OCI-LY7 (cell line): ENCODE data around the gene DHCR7. TPM values are rescaled to one million over a fixed set of nuclear protein-coding genes. Genes with fewer than 3 reads are reported as not detected.

ENCODE experiments used
- BruUV-seq: library from RNA; stranded (reverse); fragments of 400-500 nt; replicated peaks from 2 replicates; lab custom pipeline; 2021; lab: Mats Ljungman, UMichigan
- CTCF ChIA-PET: fragments of 300-600 bp; sonication (Branson Sonifier 250); formaldehyde crosslinking; loops from one replicate; lab custom pipeline; 2022; ENCODE audit warnings: antibody characterized with exemption; ENCODE audit not compliant: unreplicated experiment; lab: Charles Lee
- POLR2A ChIA-PET: fragments of 300-600 bp; sonication (Branson Sonifier 250); formaldehyde crosslinking; loops from one replicate; lab custom pipeline; 2022; ENCODE audit warnings: antibody characterized with exemption; lab: Charles Lee
- DNase-seq: peaks from one replicate; pipeline ENCODE4 v3.0.0-alpha.2; 2015; ENCODE audit warnings: low spot score
- H2AFZ ChIP-seq: fragments of 200-600 bp; sonication (generic), shearing (Covaris generic); 2 replicates; pipeline ENCODE4 v1.6.1; 2014; ENCODE audit warnings: mild to moderate bottlenecking, antibody characterized with exemption, low read length, moderate library complexity
- H3K27ac ChIP-seq: fragments of 200-600 bp; sonication (generic); 2 replicates; pipeline ENCODE4 v1.5.1; 2014; ENCODE audit warnings: mixed run types, low read depth, mild to moderate bottlenecking, moderate library complexity, low read length, inconsistent platforms; ENCODE audit not compliant: poor library complexity, severe bottlenecking
- H3K36me3 ChIP-seq: fragments of 200-600 bp; sonication (generic); 2 replicates; pipeline ENCODE4 v1.6.1; 2014; ENCODE audit warnings: mild to moderate bottlenecking, antibody characterized with exemption, low read length, moderate library complexity, mixed read lengths; ENCODE audit not compliant: insufficient read depth
- H3K4me1 ChIP-seq: fragments of 200-600 bp; sonication (generic); 2 replicates; pipeline ENCODE4 v1.5.1; 2014; ENCODE audit warnings: mild to moderate bottlenecking, low read length; ENCODE audit not compliant: insufficient read depth, poor library complexity, severe bottlenecking
- H3K4me2 ChIP-seq: fragments of 200-600 bp; sonication (generic); 2 replicates; pipeline ENCODE4 v1.6.1; 2014; ENCODE audit warnings: mild to moderate bottlenecking, low read length
- H3K4me3 ChIP-seq: fragments of 200-600 bp; sonication (generic); 2 replicates; pipeline ENCODE4 v1.5.1; 2014; ENCODE audit warnings: mild to moderate bottlenecking, low read depth, low read length; ENCODE audit not compliant: poor library complexity, severe bottlenecking
- H3K79me2 ChIP-seq: fragments of 200-600 bp; sonication (generic); 2 replicates; pipeline ENCODE4 v1.6.1; 2016; ENCODE audit warnings: low read depth, mild to moderate bottlenecking, low read length, moderate library complexity, mixed read lengths; ENCODE audit not compliant: insufficient read depth
- H3K9me2 ChIP-seq: fragments of 200-600 bp; sonication (generic); 2 replicates; pipeline ENCODE4 v1.6.1; 2016; ENCODE audit warnings: mild to moderate bottlenecking, low read length, mixed read lengths; ENCODE audit not compliant: insufficient read depth
- H3K9me3 ChIP-seq: fragments of 200-600 bp; sonication (generic); 2 replicates; pipeline ENCODE4 v1.6.1; 2014; ENCODE audit warnings: mild to moderate bottlenecking, mixed run types, low read length, mixed read lengths
- H4K20me1 ChIP-seq: fragments of 200-600 bp; sonication (generic); 2 replicates; pipeline ENCODE4 v1.6.1; 2014; ENCODE audit warnings: mild to moderate bottlenecking, antibody characterized with exemption, low read length, moderate library complexity, mixed read lengths; ENCODE audit not compliant: insufficient read depth
- CTCF ChIP-seq: fragments of 200-600 bp; sonication (generic); conservative IDR thresholded peaks from 2 replicates; pipeline ENCODE4 v1.5.1; 2014; ENCODE audit warnings: mild to moderate bottlenecking, antibody characterized with exemption, low read length, moderate library complexity, mixed read lengths
- EZH2phosphoT487 ChIP-seq: fragments of 200-600 bp; sonication (generic); IDR thresholded peaks from 2 replicates; pipeline ENCODE4 v1.6.1; 2018; ENCODE audit warnings: low read depth, borderline replicate concordance, mild to moderate bottlenecking, mixed run types, antibody characterized with exemption, low read length, moderate library complexity, mixed read lengths
- intact Hi-C: fragments of 100-400 bp; cut with micrococcal nuclease; formaldehyde crosslinking; loops from one replicate; pipeline ENCODE4 v1.10.0; 2022; ENCODE audit not compliant: unreplicated experiment
- total RNA-seq, 2 experiments: library from RNA; depleted of rRNA in 1 of 2; stranded (reverse); fragments of >200 nt in 1 of 2; shearing (Covaris generic) in 1 of 2; gene quantifications; 2 replicates each; pipeline ENCODE4 v1.2.3, GENCODE V29; 2014 to 2022

The DHCR7 gene
- total RNA-seq, 2 experiments from 2014 or later, result 33.4 to 110 TPM

- Histone ChIP-seq H3K79me2 (no peaks in the 10 kb centered on the region), H3K4me2 (no peak overlapping the region), H4K20me1 (no peaks in the 10 kb centered on the region), H3K9me3 (no peaks in the 10 kb centered on the region), H2AFZ (no peak overlapping the region), H3K9me2 (no peaks in the 10 kb centered on the region), H3K36me3 (peaks cover 24% of the 10 kb centered on the region), H3K4me3 (no peak overlapping the region), H3K4me1 (peaks cover 5% of the 10 kb centered on the region), H3K27ac (no peak overlapping the region)
- TF ChIP-seq EZH2phosphoT487, result no peak
- TF ChIP-seq CTCF, result no peak
- no peak for DNase-seq
- BruUV-seq, result no TSS peak
- ChIA-PET POLR2A (no interaction called here), CTCF (no interaction called here)
- intact Hi-C loops, result no loop called here
Observed at GRCh38 chr11:71431271-71431670, 16.9 kb downstream of the DHCR7 start.

GRCh38 chr11:71430166-71430565 lies 18.0 kb downstream of the DHCR7 start:
- no peak for DNase-seq
- ChIA-PET CTCF (no interaction called here), POLR2A (interaction anchor here (0.9 to 1.2 kb wide), 2 partner anchors 19 to 20 kb away, joined by 3 read pairs; no protein-coding TSS in a partner anchor)
- H4K20me1 ChIP-seq, result no peaks in the 10 kb centered on the region
- no peaks in the 10 kb centered on the region for H3K79me2 ChIP-seq
- no peaks in the 10 kb centered on the region for H3K9me2 ChIP-seq
- peaks cover 16% of the 10 kb centered on the region for H3K4me1 ChIP-seq
- TF ChIP-seq EZH2phosphoT487, result no peak
- no peak for TF ChIP-seq CTCF
- H3K4me2 ChIP-seq, result no peak overlapping the region
- no peaks in the 10 kb centered on the region for H3K9me3 ChIP-seq
- intact Hi-C loops, result no loop called here
- peaks cover 16% of the 10 kb centered on the region; the same call in 1 of the 2 replicates for H3K36me3 ChIP-seq
- H3K4me3 ChIP-seq, result no peak overlapping the region
- H3K27ac ChIP-seq, result no peak overlapping the region
- H2AFZ ChIP-seq, result no peak overlapping the region
- BruUV-seq, result no TSS peak

GRCh38 chr11:71429701-71430100 lies 18.5 kb downstream of the DHCR7 start:
- peaks cover 11% of the 10 kb centered on the region; the same call in 1 of the 2 replicates for H3K36me3 ChIP-seq
- CTCF ChIA-PET, result no interaction called here

More at GRCh38 chr11:71429701-71430100, 18.5 kb downstream of the DHCR7 start:
- no peaks in the 10 kb centered on the region for H3K9me3 ChIP-seq
- H3K9me2 ChIP-seq, result no peaks in the 10 kb centered on the region
- no peak overlapping the region for H3K27ac ChIP-seq
- H3K4me3 ChIP-seq, result no peak overlapping the region
- H3K4me1 ChIP-seq, result peaks cover 16% of the 10 kb centered on the region
- H4K20me1 ChIP-seq, result no peaks in the 10 kb centered on the region
- intact Hi-C loops, result loop anchor here (10.0 kb wide), 1 partner anchor 175 kb away; the partner anchor contains the start of gene SHANK2
- TF ChIP-seq EZH2phosphoT487 (no peak), CTCF (no peak)
- no peaks in the 10 kb centered on the region for H3K79me2 ChIP-seq
- POLR2A ChIA-PET, result interaction anchor here (0.9 to 1.2 kb wide), 2 partner anchors 19 to 21 kb away, joined by 3 read pairs; no protein-coding TSS in a partner anchor
- H3K4me2 ChIP-seq, result no peak overlapping the region
- no TSS peak for BruUV-seq
- DNase-seq, result no peak
- H2AFZ ChIP-seq, result no peak overlapping the region
